Activated CD8-positive, alpha-beta memory T cell treated with anti-CD3 and anti-CD28 coated beads for 48 hours (primary cell): Measurements from ENCODE around the gene FICD.
A peak's percentile ranks its signal among the peaks of the same experiment; 100 is the strongest.

Experiments used
- DNase-seq, 3 experiments: peaks; one replicate each; pipeline ENCODE4 v3.0.0-alpha.2; 2020; ENCODE audit warnings: low read depth in 2 of 3, low spot score in 2 of 3

The FICD gene

GRCh38 chr12:108498136-108498535 lies 16.9 kb upstream of the FICD start:
- DNase-seq: no peak

- no peak for DNase-seq
These were observed 12.2 kb upstream of the FICD start for GRCh38 chr12:108502922-108503321.

GRCh38 chr12:108505129-108505528 lies 9.9 kb upstream of the FICD start:
- DNase-seq: no peak

- no peak for DNase-seq
These were observed 7.0 kb upstream of the FICD start for GRCh38 chr12:108507971-108508642.

GRCh38 chr12:108509806-108510205 lies 5.3 kb upstream of the FICD start:
- no peak for DNase-seq

GRCh38 chr12:108510836-108511235 lies 4.2 kb upstream of the FICD start:
- DNase-seq: no peak

- DNase-seq: peak in 2 of 3 experiments; percentile 20 to 65
These were observed 3.2 kb upstream of the FICD start for GRCh38 chr12:108511633-108512540.

GRCh38 chr12:108514468-108514972 lies 557 bp upstream of the FICD start:
- no peak for DNase-seq

GRCh38 chr12:108515916-108516315 lies 839 bp downstream of the FICD start:
- DNase-seq: no peak

- DNase-seq: no peak
These were observed 1.6 kb downstream of the FICD start for GRCh38 chr12:108516511-108517275.

- DNase-seq: no peak
These were observed 2.4 kb downstream of the FICD start for GRCh38 chr12:108517288-108518100.

- no peak for DNase-seq
These were observed 3.1 kb downstream of the FICD start for GRCh38 chr12:108518101-108518715.

- DNase-seq: no peak
These were observed 3.8 kb downstream of the FICD start for GRCh38 chr12:108518716-108519496.

GRCh38 chr12:108519558-108519957 lies 4.5 kb downstream of the FICD start:
- DNase-seq: no peak

- DNase-seq: no peak
These were observed 8.3 kb downstream of the FICD start for GRCh38 chr12:108523365-108523764.

- no peak for DNase-seq
These were observed 10.6 kb downstream of the FICD start for GRCh38 chr12:108525681-108526080.

GRCh38 chr12:108526482-108527165 lies 11.5 kb downstream of the FICD start:
- no peak for DNase-seq

GRCh38 chr12:108527166-108527496 lies 12.1 kb downstream of the FICD start:
- DNase-seq: no peak

GRCh38 chr12:108530161-108530560 lies 15.1 kb downstream of the FICD start:
- DNase-seq: no peak
